Spleen (tissue), 11 donors: ENCODE measurements around the gene NKX6-2. TPM values are rescaled to one million over a fixed set of nuclear protein-coding genes. Genes with fewer than 3 reads are reported as not detected.

Experiments
- DNase-seq: peaks from one replicate; pipeline ENCODE4 v3.0.0-alpha.2; 2020
- H3K27ac ChIP-seq, 8 donors: fragments of 200-600 bp; sonication (generic) in 7 of 8; 1 replicate in 4 of 8; 2 replicates in 4 of 8; pipeline versions ENCODE4 v1.5.0 to v1.8.0; 2016 to 2021; ENCODE audit warnings: inconsistent platforms in 4 of 8, mild to moderate bottlenecking in 4 of 8, moderate library complexity in 1 of 8
- H3K27me3 ChIP-seq, 7 donors: fragments of 200-600 bp; sonication (generic) in 6 of 7; replicated peaks in 1 of 7; 1 replicate in 4 of 7; 2 replicates in 3 of 7; pipeline versions ENCODE4 v1.5.0 to v1.8.0; 2016 to 2021; ENCODE audit warnings: inconsistent platforms in 3 of 7, mild to moderate bottlenecking in 1 of 7
- H3K36me3 ChIP-seq, 6 donors: fragments of 200-600 bp; sonication (generic) in 5 of 6; 1 replicate in 4 of 6; 2 replicates in 2 of 6; pipeline versions ENCODE4 v1.5.0 to v1.8.0; 2016 to 2021; ENCODE audit warnings: inconsistent platforms in 2 of 6
- H3K4me1 ChIP-seq, 6 donors: fragments of 200-600 bp; sonication (generic) in 5 of 6; 1 replicate in 3 of 6; 2 replicates in 3 of 6; pipeline versions ENCODE4 v1.5.0 to v1.8.0; 2016 to 2021; ENCODE audit warnings: inconsistent platforms in 3 of 6
- H3K4me3 ChIP-seq, 8 donors: fragments of 200-600 bp; sonication (generic) in 7 of 8; 1 replicate in 4 of 8; 2 replicates in 4 of 8; pipeline versions ENCODE4 v1.5.0 to v1.8.0; 2016 to 2021; ENCODE audit warnings: inconsistent platforms in 4 of 8, mild to moderate bottlenecking in 4 of 8, moderate library complexity in 2 of 8
- H3K9me3 ChIP-seq, 8 donors: fragments of 200-600 bp; sonication (generic) in 7 of 8; 1 replicate in 4 of 8; 2 replicates in 4 of 8; pipeline versions ENCODE4 v1.5.0 to v1.8.0; 2016 to 2021; ENCODE audit warnings: inconsistent platforms in 4 of 8
- POLR2A ChIP-seq, 3 donors: fragments of 450-650 bp; IDR thresholded peaks; one replicate each; pipeline ENCODE4 v1.5.1; 2017; ENCODE audit warnings: antibody characterized with exemption in 3 of 3, mild to moderate bottlenecking in 1 of 3
- POLR2AphosphoS5 ChIP-seq, 3 donors: sonication (generic); formaldehyde crosslinking; IDR thresholded peaks; one replicate each; pipeline ENCODE4 v1.5.1; 2017; ENCODE audit warnings: antibody characterized with exemption in 3 of 3
- WGBS, 5 donors: extraction: QIAGEN DNeasy Blood & Tissue Kit in 3 of 5; methylation state at CpG; one replicate each; pipeline versions ENCODE4 v1.1.5 to v1.1.7; 2013 to 2018; 5-methylcytosine and 5-hydroxymethylcytosine counted together
- intact Hi-C: fragments of 100-400 bp; cut with DNase I; formaldehyde crosslinking; loops from one replicate; pipeline ENCODE4 v1.15.0; 2023; ENCODE audit warnings: low total_unique reads
- polyA plus RNA-seq, 3 donors: library from polyadenylated mRNA; stranded (reverse); fragments of 200-250 nt; gene quantifications; one replicate each; pipeline ENCODE4 v1.2.1, GENCODE V29; 2013
- total RNA-seq, 7 donors: library from RNA; depleted of rRNA in 3 of 7; stranded (reverse); fragments of >200 nt in 3 of 7; fragmentation: NEBNext Ultra II Directional in 4 of 7; extraction: Animal tissue kit (Norgen Biotek cat#: 25700) in 4 of 7; gene quantifications; one replicate each; pipeline versions ENCODE4 v1.1.0 to v1.2.1, GENCODE V29; 2016 to 2021
- TF ChIP-seq, protein P1 (sequence below), 11 experiments: fragments of 200-600 bp in 7 of 11; fragments of 450-650 bp in 4 of 11; sonication (generic) in 4 of 11; IDR thresholded peaks in 8 of 11; conservative IDR thresholded peaks in 3 of 11; 1 replicate in 7 of 11; 2 replicates in 4 of 11; pipeline versions ENCODE4 v1.4.0 to v1.8.0; 2016 to 2021; ENCODE audit warnings: antibody characterized with exemption in 11 of 11, inconsistent platforms in 4 of 11, mild to moderate bottlenecking in 1 of 11
- donor health status: healthy with polysubstance abuse.
- donor health status: DM: no; HTN: no; CAD: no; lungs with moderate emphysema.
- donor health status: DM: no; HTN: no; CAD: no.
- donor health status: Bipolar disorder and iron deficiency.
- donor health status: healthy.
- donor health status: DM: no; HTN: no; CAD: no.
- donor health status: DM: yes; HTN: yes; CAD: no.

Gene NKX6-2
- total and polyA plus RNA-seq, 10 donors = 0.03 to 0.08 TPM; not detected in 8

DNA sequence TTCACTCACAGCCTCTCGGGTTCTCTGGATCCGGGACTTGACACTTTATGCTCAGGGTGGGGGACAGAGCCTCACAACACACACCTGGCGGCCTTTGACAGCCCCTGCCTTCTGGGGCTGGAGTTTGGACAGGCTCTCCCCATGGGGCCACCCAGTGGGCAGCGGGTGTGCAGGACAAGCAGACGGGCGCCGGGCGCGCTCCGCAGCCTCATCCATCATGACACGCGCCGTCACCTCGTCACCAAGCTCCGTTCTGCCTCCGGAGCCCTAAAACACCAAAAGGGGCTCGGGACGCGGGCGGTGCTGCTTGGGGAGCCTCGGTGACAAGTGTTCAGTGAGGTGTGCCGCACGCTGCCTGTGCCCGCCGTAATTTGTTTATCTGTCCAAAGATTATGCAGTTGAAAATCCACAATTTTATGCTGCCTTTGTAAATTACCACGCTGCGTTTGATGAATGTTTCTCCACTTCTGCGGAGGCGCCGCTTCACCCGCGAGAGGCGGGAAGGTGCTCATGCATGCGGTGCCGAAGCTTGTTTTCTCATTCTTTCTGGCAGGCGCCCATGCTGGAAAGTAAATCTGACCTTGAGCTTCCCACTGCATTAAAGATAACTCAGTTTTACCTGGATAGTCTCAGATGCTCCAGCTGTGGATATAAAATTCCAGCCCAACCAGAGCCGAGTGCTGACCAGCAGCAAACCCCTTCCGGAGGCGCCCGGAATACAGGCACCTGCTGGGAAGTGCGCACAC lies 6.2 kb downstream of the NKX6-2 start:
- H3K9me3 ChIP-seq = peaks cover 0 to 22% (median 0%) of the 10 kb centered on the region in 8 donors
- H3K36me3 ChIP-seq = peaks cover 0 to 91% (median 62%) of the 10 kb centered on the region in 6 donors
- WGBS, 5 donors = 94 to 96% (median 95%) methylated on average over 39 to 41 of the region's 41 CpGs
- TF ChIP-seq POLR2A (IDR thresholded peaks at IDR 0.05) (no peak), POLR2AphosphoS5 (IDR thresholded peaks at IDR 0.05) (no peak)
- TF ChIP-seq, protein P1, sequence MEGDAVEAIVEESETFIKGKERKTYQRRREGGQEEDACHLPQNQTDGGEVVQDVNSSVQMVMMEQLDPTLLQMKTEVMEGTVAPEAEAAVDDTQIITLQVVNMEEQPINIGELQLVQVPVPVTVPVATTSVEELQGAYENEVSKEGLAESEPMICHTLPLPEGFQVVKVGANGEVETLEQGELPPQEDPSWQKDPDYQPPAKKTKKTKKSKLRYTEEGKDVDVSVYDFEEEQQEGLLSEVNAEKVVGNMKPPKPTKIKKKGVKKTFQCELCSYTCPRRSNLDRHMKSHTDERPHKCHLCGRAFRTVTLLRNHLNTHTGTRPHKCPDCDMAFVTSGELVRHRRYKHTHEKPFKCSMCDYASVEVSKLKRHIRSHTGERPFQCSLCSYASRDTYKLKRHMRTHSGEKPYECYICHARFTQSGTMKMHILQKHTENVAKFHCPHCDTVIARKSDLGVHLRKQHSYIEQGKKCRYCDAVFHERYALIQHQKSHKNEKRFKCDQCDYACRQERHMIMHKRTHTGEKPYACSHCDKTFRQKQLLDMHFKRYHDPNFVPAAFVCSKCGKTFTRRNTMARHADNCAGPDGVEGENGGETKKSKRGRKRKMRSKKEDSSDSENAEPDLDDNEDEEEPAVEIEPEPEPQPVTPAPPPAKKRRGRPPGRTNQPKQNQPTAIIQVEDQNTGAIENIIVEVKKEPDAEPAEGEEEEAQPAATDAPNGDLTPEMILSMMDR (IDR thresholded peaks at IDR 0.05 in 8 of 11, conservative IDR thresholded peaks at IDR 0.05 in 3 of 11) = no peak
- no peak overlapping the region for H3K4me3 ChIP-seq
- DNase-seq = no peak
- peaks cover 0 to 17% (median 12%) of the 10 kb centered on the region in 7 donors for H3K27me3 ChIP-seq
- H3K27ac ChIP-seq = no peak overlapping the region
- H3K4me1 ChIP-seq = peaks cover 0 to 14% (median 5%) of the 10 kb centered on the region in 6 donors
- intact Hi-C loops = no loop called here

DNA sequence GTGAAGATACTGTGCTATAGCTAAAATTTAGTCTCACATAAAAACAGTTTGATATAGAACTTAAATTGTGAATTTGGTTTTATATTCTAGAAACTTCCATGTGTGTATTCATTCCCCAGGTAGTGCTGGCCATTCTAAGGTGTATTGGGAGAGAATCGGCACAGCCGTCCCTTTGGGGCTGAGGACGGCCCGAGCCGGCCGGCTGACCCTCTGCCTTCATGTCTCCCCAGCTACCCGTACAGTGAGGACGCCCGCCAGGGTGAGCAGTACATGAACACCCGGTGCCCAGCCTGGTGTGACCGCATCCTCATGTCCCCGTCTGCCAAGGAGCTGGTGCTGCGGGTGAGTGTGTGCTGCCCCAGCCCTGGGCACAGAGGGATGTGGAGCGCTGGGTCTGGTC lies 8.5 kb downstream of the NKX6-2 start:
- WGBS, 5 donors = 92 to 97% (median 95%) methylated on average over 8 to 14 of the region's 14 CpGs
- H3K4me3 ChIP-seq = no peak overlapping the region
- no peak for DNase-seq
- H3K9me3 ChIP-seq = peaks cover 0 to 5% (median 0%) of the 10 kb centered on the region in 8 donors
- no peaks in the 10 kb centered on the region for H3K4me1 ChIP-seq
- H3K27me3 ChIP-seq = no peaks in the 10 kb centered on the region
- H3K27ac ChIP-seq = no peak overlapping the region
- TF ChIP-seq, protein P1 (IDR thresholded peaks at IDR 0.05 in 8 of 11, conservative IDR thresholded peaks at IDR 0.05 in 3 of 11) = no peak
- no peak for TF ChIP-seq POLR2AphosphoS5 (IDR thresholded peaks at IDR 0.05)
- no peak for TF ChIP-seq POLR2A (IDR thresholded peaks at IDR 0.05)
- intact Hi-C loops = no loop called here
- peaks cover 0 to 92% (median 52%) of the 10 kb centered on the region in 6 donors for H3K36me3 ChIP-seq

- intact Hi-C loops = no loop called here
- DNase-seq = no peak
- WGBS, 5 donors = 86 to 98% (median 91%) methylated on average over 12 to 18 of the region's 18 CpGs
Observed at GRCh38 chr10:132776821-132777220, 9.1 kb downstream of the NKX6-2 start.

DNA sequence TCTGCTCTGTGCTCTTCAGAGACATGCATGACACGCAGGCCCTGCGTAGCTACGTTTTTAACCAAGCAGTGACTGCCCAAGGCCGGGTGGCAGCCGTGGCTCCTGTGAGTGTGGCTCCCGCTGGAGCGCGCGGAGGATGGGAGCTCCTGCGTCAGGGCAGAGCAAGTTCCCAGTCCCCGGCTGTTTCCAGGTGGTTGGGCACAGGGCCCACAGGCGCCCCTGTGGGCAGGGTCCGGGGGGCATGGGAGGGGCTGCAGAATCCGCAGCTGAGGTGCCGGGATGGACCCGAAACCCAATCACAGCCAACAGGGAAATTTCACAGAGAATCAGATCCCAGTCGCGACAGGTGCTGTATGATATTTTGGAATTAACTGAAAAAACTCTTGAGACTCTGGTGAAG lies 9.8 kb downstream of the NKX6-2 start:
- DNase-seq = no peak
- no peaks in the 10 kb centered on the region for H3K4me1 ChIP-seq
- H3K9me3 ChIP-seq = no peaks in the 10 kb centered on the region
- TF ChIP-seq POLR2A (IDR thresholded peaks at IDR 0.05) (no peak), POLR2AphosphoS5 (IDR thresholded peaks at IDR 0.05) (no peak)
- TF ChIP-seq, protein P1 (IDR thresholded peaks at IDR 0.05 in 8 of 11, conservative IDR thresholded peaks at IDR 0.05 in 3 of 11) = no peak
- no peaks in the 10 kb centered on the region for H3K27me3 ChIP-seq
- no peak overlapping the region for H3K4me3 ChIP-seq
- H3K27ac ChIP-seq = no peak overlapping the region
- peaks cover 0 to 86% (median 41%) of the 10 kb centered on the region in 6 donors for H3K36me3 ChIP-seq
- 92 to 98% (median 94%) methylated on average over 12 to 18 of the region's 18 CpGs for WGBS, 5 donors
- intact Hi-C loops = no loop called here

More at GRCh38 chr10:132776821-132777220, 9.1 kb downstream of the NKX6-2 start:
- Histone ChIP-seq H3K27ac (no peak overlapping the region), H3K4me1 (no peaks in the 10 kb centered on the region), H3K9me3 (peaks cover 0 to under 1% (median 0%) of the 10 kb centered on the region in 8 donors), H3K36me3 (peaks cover 0 to 89% (median 45%) of the 10 kb centered on the region in 6 donors), H3K27me3 (no peaks in the 10 kb centered on the region), H3K4me3 (no peak overlapping the region)
- TF ChIP-seq POLR2A (IDR thresholded peaks at IDR 0.05) (no peak), POLR2AphosphoS5 (IDR thresholded peaks at IDR 0.05) (peak in 1 of 3 donors; percentile 4)
- TF ChIP-seq, protein P1 (IDR thresholded peaks at IDR 0.05 in 8 of 11, conservative IDR thresholded peaks at IDR 0.05 in 3 of 11) = no peak
